IMR-90 (cell line): ENCODE measurements around the gene ZNF493. TPM values are rescaled to one million over a fixed set of nuclear protein-coding genes. Genes with fewer than 3 reads are reported as not detected.

Experiments
- ATAC-seq: fragments of 200-7000 bp; cut with Tn5 transposase; 2 replicates; pipeline ENCODE4 v1.9.1; 2020; ENCODE audit warnings: low read depth, mild to moderate bottlenecking, moderate library complexity
- BruUV-seq: library from RNA; stranded (reverse); fragments of 400-500 nt; replicated peaks from 2 replicates; lab custom pipeline; 2021; lab: Mats Ljungman, UMichigan
- CTCF ChIA-PET: fragments of 300-600 bp; formaldehyde crosslinking; extraction: SDS; loops from one replicate; lab custom pipeline; 2021; ENCODE audit warnings: antibody characterized with exemption; lab: Yijun Ruan, JAX
- POLR2A ChIA-PET: fragments of 300-600 bp; sonication (Branson Sonifier 250); formaldehyde crosslinking; loops from one replicate; lab custom pipeline; 2022; ENCODE audit warnings: antibody characterized with exemption; ENCODE audit not compliant: unreplicated experiment; lab: Charles Lee
- DNase-seq: peaks from one replicate; pipeline ENCODE4 v3.0.0; 2013
- H2AFZ ChIP-seq: replicated peaks from 2 replicates; pipeline ENCODE3; 2013; ENCODE audit warnings: low read length, mild to moderate bottlenecking; ENCODE audit not compliant: poor library complexity
- H2AK5ac ChIP-seq: 2 replicates; pipeline ENCODE4 v1.6.1; 2013; ENCODE audit warnings: low read depth, low read length, inconsistent platforms
- H2AK9ac ChIP-seq: replicated peaks from 2 replicates; pipeline ENCODE3; 2013; ENCODE audit warnings: mild to moderate bottlenecking, low read depth, low read length, moderate library complexity; ENCODE audit not compliant: poor library complexity
- H2BK120ac ChIP-seq: 2 replicates; pipeline ENCODE4 v1.6.1; 2013; ENCODE audit warnings: low read depth, low read length, inconsistent platforms
- H2BK15ac ChIP-seq: 3 replicates; pipeline ENCODE4 v1.6.1; 2013; ENCODE audit warnings: low read depth, low read length, inconsistent platforms
- H2BK20ac ChIP-seq: 2 replicates; pipeline ENCODE4 v1.6.1; 2013; ENCODE audit warnings: low read depth, mild to moderate bottlenecking, inconsistent platforms, low read length, moderate library complexity
- H2BK5ac ChIP-seq: 2 replicates; pipeline ENCODE4 v1.6.1; 2013; ENCODE audit warnings: mild to moderate bottlenecking, low read depth, low read length, inconsistent platforms; ENCODE audit not compliant: poor library complexity, severe bottlenecking
- H3K14ac ChIP-seq: replicated peaks from 2 replicates; pipeline ENCODE4 v1.6.1; 2013; ENCODE audit warnings: low read depth, low read length, inconsistent platforms
- H3K18ac ChIP-seq: 2 replicates; pipeline ENCODE4 v1.6.1; 2013; ENCODE audit warnings: low read depth, low read length, control low read depth
- H3K23ac ChIP-seq: 2 replicates; pipeline ENCODE4 v1.6.1; 2013; ENCODE audit warnings: low read depth, low read length, inconsistent platforms
- H3K27ac ChIP-seq: 2 replicates; pipeline ENCODE4 v1.5.1; 2013; ENCODE audit warnings: mild to moderate bottlenecking, control low read depth, low read length; ENCODE audit not compliant: insufficient read depth
- H3K27me3 ChIP-seq: 2 replicates; pipeline ENCODE4 v1.6.1; 2013; ENCODE audit warnings: low read length; ENCODE audit not compliant: control insufficient read depth, insufficient read depth
- H3K36me3 ChIP-seq: 2 replicates; pipeline ENCODE4 v1.6.1; 2013; ENCODE audit warnings: low read length, mixed read lengths; ENCODE audit not compliant: control insufficient read depth, insufficient read depth
- H3K4ac ChIP-seq: 2 replicates; pipeline ENCODE4 v1.6.1; 2013; ENCODE audit warnings: low read depth, low read length, inconsistent platforms
- H3K4me1 ChIP-seq: 2 replicates; pipeline ENCODE4 v1.6.1; 2013; ENCODE audit warnings: low read length, mixed read lengths; ENCODE audit not compliant: control insufficient read depth, insufficient read depth
- H3K4me2 ChIP-seq: 2 replicates; pipeline ENCODE4 v1.6.1; 2013; ENCODE audit warnings: low read depth, mild to moderate bottlenecking, control low read depth, low read length, moderate library complexity
- H3K4me3 ChIP-seq: 2 replicates; pipeline ENCODE4 v1.5.1; 2013; ENCODE audit warnings: low read depth, mild to moderate bottlenecking, control low read depth, low read length, moderate library complexity; ENCODE audit not compliant: insufficient read depth
- H3K56ac ChIP-seq: 2 replicates; pipeline ENCODE4 v1.6.1; 2013; ENCODE audit warnings: low read length, inconsistent platforms; ENCODE audit not compliant: insufficient read depth; ENCODE audit errors: extremely low read depth
- H3K79me1 ChIP-seq, 2 experiments: 2 replicates each; pipeline ENCODE4 v1.6.1; 2013; ENCODE audit warnings: low read length in 2 of 2, inconsistent platforms in 1 of 2, low read depth in 1 of 2
- H3K9ac ChIP-seq: 2 replicates; pipeline ENCODE4 v1.6.1; 2013; ENCODE audit warnings: low read depth, low read length, control low read depth
- H3K9me1 ChIP-seq: 2 replicates; pipeline ENCODE4 v1.6.1; 2013; ENCODE audit warnings: low read length, inconsistent platforms; ENCODE audit not compliant: insufficient read depth
- H3K9me3 ChIP-seq: 2 replicates; pipeline ENCODE4 v1.6.1; 2013; ENCODE audit warnings: low read length; ENCODE audit not compliant: control insufficient read depth, insufficient read depth
- H4K20me1 ChIP-seq: 2 replicates; pipeline ENCODE4 v1.6.1; 2013; ENCODE audit warnings: low read length, inconsistent platforms; ENCODE audit not compliant: insufficient read depth
- H4K5ac ChIP-seq: 2 replicates; pipeline ENCODE4 v1.6.1; 2013; ENCODE audit warnings: mild to moderate bottlenecking, low read depth, low read length, control low read depth
- H4K8ac ChIP-seq, 2 experiments: 2 replicates each; pipeline ENCODE4 v1.6.1; 2013; ENCODE audit warnings: low read depth in 2 of 2, low read length in 2 of 2, control low read depth in 1 of 2, inconsistent platforms in 1 of 2
- H4K91ac ChIP-seq: 2 replicates; pipeline ENCODE4 v1.6.1; 2013; ENCODE audit warnings: low read depth, low read length, inconsistent platforms; ENCODE audit not compliant: insufficient read depth
- CHD1 ChIP-seq: IDR thresholded peaks from 2 replicates; pipeline ENCODE4 v1.6.1; 2012; ENCODE audit warnings: low read depth, low read length, improper control_type of control experiment
- FOS ChIP-seq: fragments of 150-350 bp; IDR thresholded peaks from 2 replicates; pipeline ENCODE4 v1.6.1; 2016; ENCODE audit warnings: low read depth, low read length
- RAD21 ChIP-seq: IDR thresholded peaks from 2 replicates; pipeline ENCODE4 v1.6.1; 2012; ENCODE audit warnings: low read length, improper control_type of control experiment
- RCOR1 ChIP-seq: IDR thresholded peaks from 2 replicates; pipeline ENCODE4 v1.6.1; 2012; ENCODE audit warnings: mild to moderate bottlenecking, low read length, improper control_type of control experiment; ENCODE audit not compliant: insufficient replicate concordance
- SMC3 ChIP-seq: fragments of 150-350 bp; IDR thresholded peaks from 2 replicates; pipeline ENCODE4 v1.6.1; 2016; ENCODE audit warnings: low read depth, mild to moderate bottlenecking, antibody characterized with exemption, low read length, moderate library complexity
- WGBS, 2 experiments: methylation state at CpG; one replicate each; pipeline versions ENCODE4 v1.1.5 to v1.1.7; 2013; ENCODE audit warnings: missing lambda C conversion rate in 2 of 2; ENCODE audit not compliant: insufficient read length in 1 of 2; ENCODE audit errors: extremely low coverage in 2 of 2; 5-methylcytosine and 5-hydroxymethylcytosine counted together
- dilution Hi-C: fragments of 300-500 bp; cut with HindIII; formaldehyde crosslinking; loops from one replicate; pipeline ENCODE4 v1.14.3; 2018; ENCODE audit warnings: low sequenced_read_pairs; ENCODE audit not compliant: unreplicated experiment
- in situ Hi-C: fragments of 300-500 bp; cut with MboI; formaldehyde crosslinking; loops from 3 replicates; pipeline ENCODE4 v1.14.3; 2019; ENCODE audit warnings: low sequenced_read_pairs, inconsistent platforms, mixed read lengths
- intact Hi-C: fragments of 100-400 bp; cut with micrococcal nuclease; formaldehyde crosslinking; loops from 2 replicates; pipeline ENCODE4 v1.10.0; 2022
- polyA plus RNA-seq, 3 experiments: library from polyadenylated mRNA; depleted of rRNA; stranded (reverse); fragments of >200 nt; gene quantifications; 2 replicates each; pipeline ENCODE4 v1.2.3, GENCODE V29; 2012; ENCODE audit warnings: low replicate concordance in 1 of 3
- total RNA-seq: library from RNA; depleted of rRNA; stranded (reverse); fragments of >200 nt; gene quantifications from 2 replicates; pipeline ENCODE4 v1.2.3, GENCODE V29; 2012
- TF ChIP-seq, protein P1 (sequence below): fragments of 150-350 bp; IDR thresholded peaks from 2 replicates; pipeline ENCODE4 v1.6.1; 2016; ENCODE audit warnings: low read depth, mild to moderate bottlenecking, low read length, moderate library complexity, borderline replicate concordance

The ZNF493 gene
- total and polyA plus RNA-seq, 2 of the 4 experiments (the other 2 are of a cell fraction) = 2.1 to 3.4 TPM

DNA sequence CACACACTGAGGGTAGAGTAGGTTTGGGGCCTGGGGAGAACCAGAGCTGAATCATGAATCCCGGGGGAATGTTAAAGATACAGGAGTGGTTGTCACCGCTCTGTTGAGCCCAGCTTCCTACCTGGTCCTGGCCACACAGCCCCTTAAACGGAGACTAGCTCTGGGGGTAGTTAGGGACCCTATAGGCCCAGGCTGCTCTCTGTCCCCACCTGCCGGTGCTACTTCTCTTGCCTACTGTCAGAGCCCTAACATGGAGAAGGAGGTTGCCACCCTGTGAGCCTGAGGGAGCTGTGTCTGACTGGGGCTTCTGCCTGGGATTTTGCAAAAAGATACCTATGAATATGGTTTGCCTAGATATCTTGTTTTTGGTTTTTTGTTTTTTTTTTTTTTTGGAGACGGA, 71.9 kb downstream of the ZNF493 start:
- no peaks in the 10 kb centered on the region for H3K79me1 ChIP-seq
- no peak overlapping the region for H2AFZ ChIP-seq
- H3K18ac ChIP-seq = no peak overlapping the region
- no peaks in the 10 kb centered on the region for H3K36me3 ChIP-seq
- no peak overlapping the region for H4K8ac ChIP-seq
- no peak overlapping the region for H2AK5ac ChIP-seq
- no peak overlapping the region for H2BK20ac ChIP-seq
- H2BK5ac ChIP-seq = no peak overlapping the region
- H4K5ac ChIP-seq = no peak overlapping the region
- H3K56ac ChIP-seq = no peak overlapping the region
- H2BK120ac ChIP-seq = no peak overlapping the region
- no peaks in the 10 kb centered on the region for H3K9me1 ChIP-seq
- H3K27ac ChIP-seq = no peak overlapping the region
- no peak overlapping the region for H3K23ac ChIP-seq
- no peak overlapping the region for H4K91ac ChIP-seq
- H3K14ac ChIP-seq = no peak overlapping the region
- no peak overlapping the region for H3K4me2 ChIP-seq
- DNase-seq (no peak), ATAC-seq (no peak)
- no peak overlapping the region for H3K4me3 ChIP-seq
- POLR2A ChIA-PET = no interaction called here
- in situ Hi-C loops (no loop called here), intact Hi-C loops (no loop called here), dilution Hi-C loops (no loop called here)
- no peaks in the 10 kb centered on the region for H3K4me1 ChIP-seq
- no peak overlapping the region for H3K4ac ChIP-seq
- no peak overlapping the region for H3K9ac ChIP-seq
- no peaks in the 10 kb centered on the region for H3K27me3 ChIP-seq
- no peak for TF ChIP-seq SMC3
- TF ChIP-seq CHD1 = no peak
- TF ChIP-seq FOS = no peak
- TF ChIP-seq, protein P1, sequence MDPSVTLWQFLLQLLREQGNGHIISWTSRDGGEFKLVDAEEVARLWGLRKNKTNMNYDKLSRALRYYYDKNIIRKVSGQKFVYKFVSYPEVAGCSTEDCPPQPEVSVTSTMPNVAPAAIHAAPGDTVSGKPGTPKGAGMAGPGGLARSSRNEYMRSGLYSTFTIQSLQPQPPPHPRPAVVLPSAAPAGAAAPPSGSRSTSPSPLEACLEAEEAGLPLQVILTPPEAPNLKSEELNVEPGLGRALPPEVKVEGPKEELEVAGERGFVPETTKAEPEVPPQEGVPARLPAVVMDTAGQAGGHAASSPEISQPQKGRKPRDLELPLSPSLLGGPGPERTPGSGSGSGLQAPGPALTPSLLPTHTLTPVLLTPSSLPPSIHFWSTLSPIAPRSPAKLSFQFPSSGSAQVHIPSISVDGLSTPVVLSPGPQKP = no peak
- no peak for TF ChIP-seq RCOR1
- TF ChIP-seq RAD21 = no peak
- no peak overlapping the region for H2AK9ac ChIP-seq
- WGBS, 2 experiments = 80% methylated on average over 1 of the region's 5 CpGs; no CpG with 5 or more reads in 1 of the 2 experiments
- H4K20me1 ChIP-seq = no peaks in the 10 kb centered on the region
- peaks cover 27% of the 10 kb centered on the region for H3K9me3 ChIP-seq
- BruUV-seq = no TSS peak
- H2BK15ac ChIP-seq = no peak overlapping the region
- CTCF ChIA-PET = no interaction called here
